ENCODE results near the gene CRTC2.

DNA sequence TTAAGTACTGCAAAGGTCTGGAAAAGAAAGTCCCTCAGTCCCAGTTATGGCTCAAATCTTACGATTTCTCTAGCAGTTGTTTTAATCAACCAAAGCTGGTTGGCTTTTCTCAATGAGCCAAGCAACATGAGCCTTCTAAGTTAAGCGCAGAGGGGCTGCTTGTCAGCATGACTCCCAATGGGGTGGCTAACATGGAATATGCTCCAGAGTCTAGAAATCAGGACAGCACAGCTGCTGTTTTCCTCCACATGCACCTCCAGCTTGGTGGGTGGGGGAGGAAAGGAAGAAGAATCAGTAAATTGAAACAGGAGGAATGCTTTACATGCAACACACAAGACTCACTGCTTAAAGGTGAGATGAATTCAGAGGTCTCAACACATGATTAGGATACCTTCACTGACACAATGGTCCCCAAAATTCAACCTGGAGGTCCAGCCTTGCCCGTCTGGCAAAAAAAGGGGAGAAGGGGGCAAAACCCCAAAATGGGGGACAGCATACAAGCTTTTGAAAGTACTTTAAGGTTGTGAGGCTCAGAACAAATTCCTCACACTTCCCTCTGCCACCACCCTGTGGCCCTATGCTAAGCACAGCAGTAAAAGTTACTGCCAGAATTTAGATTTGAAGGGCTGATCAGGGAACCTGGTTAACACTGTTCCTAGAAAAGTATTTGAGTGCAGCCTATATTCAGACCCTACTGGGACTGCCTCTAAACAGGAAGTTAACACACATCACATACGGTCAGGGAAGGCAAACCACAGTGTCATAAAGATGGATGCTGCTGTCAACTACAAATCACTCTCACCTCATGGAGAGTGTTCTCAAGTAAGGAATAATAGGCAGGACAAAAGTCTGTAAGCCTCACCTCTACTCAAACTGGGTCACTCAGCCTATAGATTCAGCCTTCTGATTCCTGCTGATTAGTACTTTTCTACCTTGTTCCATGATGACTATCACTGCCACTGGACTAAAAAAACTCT is 38.2 kb downstream of the CRTC2 start:
- TF ChIP-seq, protein P1, sequence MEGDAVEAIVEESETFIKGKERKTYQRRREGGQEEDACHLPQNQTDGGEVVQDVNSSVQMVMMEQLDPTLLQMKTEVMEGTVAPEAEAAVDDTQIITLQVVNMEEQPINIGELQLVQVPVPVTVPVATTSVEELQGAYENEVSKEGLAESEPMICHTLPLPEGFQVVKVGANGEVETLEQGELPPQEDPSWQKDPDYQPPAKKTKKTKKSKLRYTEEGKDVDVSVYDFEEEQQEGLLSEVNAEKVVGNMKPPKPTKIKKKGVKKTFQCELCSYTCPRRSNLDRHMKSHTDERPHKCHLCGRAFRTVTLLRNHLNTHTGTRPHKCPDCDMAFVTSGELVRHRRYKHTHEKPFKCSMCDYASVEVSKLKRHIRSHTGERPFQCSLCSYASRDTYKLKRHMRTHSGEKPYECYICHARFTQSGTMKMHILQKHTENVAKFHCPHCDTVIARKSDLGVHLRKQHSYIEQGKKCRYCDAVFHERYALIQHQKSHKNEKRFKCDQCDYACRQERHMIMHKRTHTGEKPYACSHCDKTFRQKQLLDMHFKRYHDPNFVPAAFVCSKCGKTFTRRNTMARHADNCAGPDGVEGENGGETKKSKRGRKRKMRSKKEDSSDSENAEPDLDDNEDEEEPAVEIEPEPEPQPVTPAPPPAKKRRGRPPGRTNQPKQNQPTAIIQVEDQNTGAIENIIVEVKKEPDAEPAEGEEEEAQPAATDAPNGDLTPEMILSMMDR (IDR thresholded peaks at IDR 0.05; ENCODE audit: borderline replicate concordance, extremely low read depth, low read length, poor library complexity, severe bottlenecking): peak; percentile 43
- TF ChIP-seq EZH2 (IDR thresholded peaks at IDR 0.05; ENCODE audit: borderline replicate concordance, low read depth, low read length, severe bottlenecking): no peak
